Erythroblast (primary cell): Measurements from ENCODE around the gene DNAJB11.

Experiments
- GATA1 ChIP-seq: IDR thresholded peaks from 2 replicates; pipeline ENCODE4 v1.6.1; 2011; ENCODE audit warnings: low read depth, mild to moderate bottlenecking, control low read depth, low read length, moderate library complexity
- POLR2A ChIP-seq: IDR thresholded peaks from 2 replicates; pipeline ENCODE4 v1.6.1; 2011; ENCODE audit warnings: mild to moderate bottlenecking, low read length

DNA sequence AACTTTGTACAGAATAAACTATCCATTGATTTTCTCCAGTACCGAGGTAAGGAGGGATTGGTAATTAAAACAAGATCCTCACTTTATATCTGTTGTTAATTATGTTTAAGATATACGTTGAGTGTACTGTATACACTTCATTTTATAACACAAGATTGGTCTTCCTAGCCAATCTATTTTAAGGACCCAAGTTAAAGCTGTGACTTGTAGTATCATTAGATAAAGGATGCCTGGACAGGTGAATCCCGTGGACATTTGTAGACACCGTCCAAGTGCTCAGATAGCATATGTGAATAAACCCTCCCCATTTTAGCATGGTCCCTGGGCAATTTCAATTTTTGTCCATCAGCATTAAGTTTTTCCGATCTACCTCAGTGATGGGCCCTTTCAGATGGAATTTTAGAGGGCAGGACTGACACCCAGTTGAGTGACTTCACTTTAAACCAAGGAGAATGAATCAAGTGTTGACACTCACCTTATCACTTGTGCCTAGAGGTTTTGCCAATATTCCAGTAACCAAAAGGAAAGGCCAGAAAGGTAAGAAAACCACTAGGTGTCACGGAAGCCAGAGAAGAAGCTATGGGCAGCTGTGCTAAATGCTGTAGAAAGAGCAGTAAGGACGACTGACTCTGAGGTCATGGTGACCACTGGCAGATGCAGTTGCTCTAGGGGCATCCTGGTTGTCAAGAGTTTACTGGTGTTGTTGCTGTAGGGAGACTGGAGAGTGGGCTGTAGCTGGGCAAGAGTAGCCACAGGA lies 51.6 kb downstream of the DNAJB11 start:
- TF ChIP-seq POLR2A (no peak), GATA1 (no peak)
